Activated naive CD4-positive, alpha-beta T cell treated with anti-CD3 and anti-CD28 coated beads, Interleukin-2, amount 50 U/mL, for 72 hours (primary cell): Measurements from ENCODE around the gene SPOCK3. TPM values are rescaled to one million over a fixed set of nuclear protein-coding genes. Genes with fewer than 3 reads are reported as not detected.
A peak's percentile ranks its signal among the peaks of the same experiment; 100 is the strongest.
"Not testable (repeated sequence)": the region's sequence is repeated elsewhere in the genome, so short reads cannot be mapped to it uniquely, and the experiment has no call there.

ENCODE experiments used
- ATAC-seq, 2 donors: fragments of 150-1000 bp; cut with Tn5 transposase; 2 replicates each; pipeline ENCODE4 v1.10.0; 2021; ENCODE audit warnings: mild to moderate bottlenecking in 2 of 2, moderate library complexity in 2 of 2
- DNase-seq, 2 donors: peaks; one replicate each; pipeline ENCODE4 v3.0.0; 2021 to 2022; ENCODE audit warnings: low spot score in 2 of 2
- H3K27ac Mint-ChIP-seq, 2 donors: one replicate each; pipeline ENCODE4 v1.8.0; 2022; ENCODE audit warnings: mild to moderate bottlenecking in 2 of 2, mixed read lengths in 2 of 2
- H3K36me3 Mint-ChIP-seq, 2 donors: one replicate each; pipeline ENCODE4 v1.8.0; 2022; ENCODE audit warnings: mixed read lengths in 2 of 2
- H3K9me3 Mint-ChIP-seq, 2 donors: one replicate each; pipeline ENCODE4 v1.8.0; 2022; ENCODE audit warnings: mixed read lengths in 2 of 2
- total RNA-seq, 2 donors: library from RNA; stranded (reverse); gene quantifications; one replicate each; pipeline ENCODE4 v1.2.3, GENCODE V29; 2022

Gene SPOCK3
- total RNA-seq, 2 donors from 2014 or later, result not detected

GRCh38 chr4:167021545-167022155 lies 212.6 kb downstream of the SPOCK3 start:
- Mint-ChIP-seq H3K9me3 (no peaks in the 10 kb centered on the region), H3K36me3 (no peaks in the 10 kb centered on the region), H3K27ac (no peak overlapping the region)
- DNase-seq, result peak in 1 of 2 donors; percentile 58
- peak in 1 of 2 donors; percentile 56 for ATAC-seq

- H3K9me3 Mint-ChIP-seq, result no peaks in the 10 kb centered on the region
- no peak for DNase-seq
- ATAC-seq, result no peak
- H3K36me3 Mint-ChIP-seq, result no peaks in the 10 kb centered on the region
- H3K27ac Mint-ChIP-seq, result no peak overlapping the region
Observed at GRCh38 chr4:167020410-167020809, 213.9 kb downstream of the SPOCK3 start.

- ATAC-seq (no peak), DNase-seq (no peak)
- no peak overlapping the region for H3K27ac Mint-ChIP-seq
- H3K36me3 Mint-ChIP-seq, result no peaks in the 10 kb centered on the region
- no peaks in the 10 kb centered on the region for H3K9me3 Mint-ChIP-seq
Observed at GRCh38 chr4:167014944-167015343, 219.3 kb downstream of the SPOCK3 start.

- H3K27ac Mint-ChIP-seq, result no peak overlapping the region
- DNase-seq, result no peak
- peaks cover 5 to 11% of the 10 kb centered on the region in 2 donors for H3K9me3 Mint-ChIP-seq
- H3K36me3 Mint-ChIP-seq, result no peaks in the 10 kb centered on the region
- no peak for ATAC-seq
Observed at GRCh38 chr4:167003326-167003725, 231.0 kb downstream of the SPOCK3 start.

- H3K36me3 Mint-ChIP-seq, result no peaks in the 10 kb centered on the region
- H3K27ac Mint-ChIP-seq, result no peak overlapping the region
- ATAC-seq (no peak), DNase-seq (no peak)
- H3K9me3 Mint-ChIP-seq, result peaks cover 5 to 11% of the 10 kb centered on the region in 2 donors
Observed at GRCh38 chr4:167000141-167000852, 234.0 kb downstream of the SPOCK3 start.

GRCh38 chr4:166996216-166996615 lies 238.1 kb downstream of the SPOCK3 start:
- Mint-ChIP-seq H3K9me3 (peaks cover 0 to under 1% of the 10 kb centered on the region in 2 donors), H3K27ac (no peak overlapping the region), H3K36me3 (no peaks in the 10 kb centered on the region)
- no peak for DNase-seq
- ATAC-seq, result no peak

GRCh38 chr4:166994686-166995085 lies 239.6 kb downstream of the SPOCK3 start:
- Mint-ChIP-seq H3K9me3 (no peaks in the 10 kb centered on the region), H3K27ac (no peak overlapping the region), H3K36me3 (no peaks in the 10 kb centered on the region)
- no peak for ATAC-seq
- DNase-seq, result no peak

- DNase-seq, result no peak
- H3K27ac Mint-ChIP-seq, result no peak overlapping the region
Observed at GRCh38 chr4:166991006-166991561, 243.2 kb downstream of the SPOCK3 start.

GRCh38 chr4:166989886-166990285 lies 244.4 kb downstream of the SPOCK3 start:
- ATAC-seq, result no peak
- H3K27ac Mint-ChIP-seq, result no peak overlapping the region
- no peaks in the 10 kb centered on the region for H3K36me3 Mint-ChIP-seq
- H3K9me3 Mint-ChIP-seq, result peaks cover 5 to 9% of the 10 kb centered on the region in 2 donors
- DNase-seq, result no peak

More at GRCh38 chr4:166991006-166991561, 243.2 kb downstream of the SPOCK3 start:
- Mint-ChIP-seq H3K9me3 (peaks cover 5 to 9% of the 10 kb centered on the region in 2 donors), H3K36me3 (no peaks in the 10 kb centered on the region)
- ATAC-seq, result no peak

GRCh38 chr4:166987026-166987425 lies 247.3 kb downstream of the SPOCK3 start:
- ATAC-seq, result no peak
- Mint-ChIP-seq H3K9me3 (peaks cover 5 to 9% of the 10 kb centered on the region in 2 donors), H3K27ac (no peak overlapping the region), H3K36me3 (no peaks in the 10 kb centered on the region)
- DNase-seq, result no peak

- H3K36me3 Mint-ChIP-seq, result no peaks in the 10 kb centered on the region
- ATAC-seq, result no peak
- H3K9me3 Mint-ChIP-seq, result peaks cover 8 to 17% of the 10 kb centered on the region in 2 donors
- no peak for DNase-seq
- H3K27ac Mint-ChIP-seq, result no peak overlapping the region
Observed at GRCh38 chr4:166981847-166982246, 252.4 kb downstream of the SPOCK3 start.

GRCh38 chr4:166980419-166980818 lies 253.9 kb downstream of the SPOCK3 start:
- H3K27ac Mint-ChIP-seq, result no peak overlapping the region

GRCh38 chr4:166977596-166977995 lies 256.7 kb downstream of the SPOCK3 start:
- H3K36me3 Mint-ChIP-seq, result no peaks in the 10 kb centered on the region
- peaks cover 20 to 27% of the 10 kb centered on the region in 2 donors for H3K9me3 Mint-ChIP-seq
- DNase-seq, result no peak
- H3K27ac Mint-ChIP-seq, result no peak overlapping the region
- no peak for ATAC-seq

More at GRCh38 chr4:166980419-166980818, 253.9 kb downstream of the SPOCK3 start:
- ATAC-seq (no peak), DNase-seq (no peak)
- H3K9me3 Mint-ChIP-seq, result peaks cover 20 to 27% of the 10 kb centered on the region in 2 donors
- no peaks in the 10 kb centered on the region for H3K36me3 Mint-ChIP-seq

GRCh38 chr4:166972071-166972470 lies 262.2 kb downstream of the SPOCK3 start:
- DNase-seq (no peak), ATAC-seq (peak in 1 of 2 donors; percentile 44)
- Mint-ChIP-seq H3K9me3 (peaks cover 31 to 35% of the 10 kb centered on the region in 2 donors), H3K27ac (no peak overlapping the region), H3K36me3 (peaks cover 0 to 6% of the 10 kb centered on the region in 2 donors)

GRCh38 chr4:166968219-166968618 lies 266.1 kb downstream of the SPOCK3 start:
- not testable (repeated sequence) for DNase-seq, H3K27ac Mint-ChIP-seq, H3K36me3 Mint-ChIP-seq, ATAC-seq
- H3K9me3 Mint-ChIP-seq, result peaks cover 26 to 29% of the 10 kb centered on the region in 2 donors

GRCh38 chr4:166965562-166965961 lies 268.7 kb downstream of the SPOCK3 start:
- H3K9me3 Mint-ChIP-seq, result peaks cover 22 to 31% of the 10 kb centered on the region in 2 donors
- peaks cover 0 to 6% of the 10 kb centered on the region in 2 donors for H3K36me3 Mint-ChIP-seq
- ATAC-seq, result no peak
- no peak overlapping the region for H3K27ac Mint-ChIP-seq
- DNase-seq, result no peak

- Mint-ChIP-seq H3K27ac (no peak overlapping the region), H3K36me3 (no peaks in the 10 kb centered on the region), H3K9me3 (peaks cover 16 to 28% of the 10 kb centered on the region in 2 donors)
- ATAC-seq (no peak), DNase-seq (no peak)
Observed at GRCh38 chr4:166957451-166957850, 276.8 kb downstream of the SPOCK3 start.
